ENCODE results near the gene RTN4. TPM values are rescaled to one million over a fixed set of nuclear protein-coding genes. Genes with fewer than 3 reads are reported as not detected.

The RTN4 gene
- total and polyA plus RNA-seq, 4 donors: 125 to 357 (median 237) TPM

DNA sequence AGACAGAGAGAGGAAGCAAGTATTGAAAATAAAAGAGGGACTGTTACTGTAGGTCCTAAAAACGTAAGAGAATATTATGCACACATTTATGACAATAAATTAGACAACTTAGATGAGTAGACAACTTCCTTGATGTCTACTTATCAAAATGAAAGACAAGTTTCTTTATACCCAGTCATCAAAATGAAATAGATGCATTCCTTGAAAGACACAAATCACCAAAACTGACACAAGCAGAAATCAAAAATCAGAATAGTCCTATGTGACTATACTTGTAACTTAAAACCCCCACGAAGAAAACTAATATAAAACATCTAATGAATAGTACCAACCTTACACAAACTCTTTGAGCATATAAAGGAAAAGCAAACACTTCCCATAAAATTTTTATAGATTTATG is 14.5 kb downstream of the RTN4 start:
- no peak for ATAC-seq (ENCODE audit: low FRiP score)
- Histone ChIP-seq H3K27me3 (ENCODE audit: control insufficient read depth in 1 of 2, insufficient read depth in 2 of 2, low read length in 1 of 2) (no peaks in the 10 kb centered on the region), H3K36me3 (ENCODE audit: control insufficient read depth in 1 of 2, insufficient read depth in 2 of 2, low read length in 1 of 2) (no peaks in the 10 kb centered on the region)

DNA sequence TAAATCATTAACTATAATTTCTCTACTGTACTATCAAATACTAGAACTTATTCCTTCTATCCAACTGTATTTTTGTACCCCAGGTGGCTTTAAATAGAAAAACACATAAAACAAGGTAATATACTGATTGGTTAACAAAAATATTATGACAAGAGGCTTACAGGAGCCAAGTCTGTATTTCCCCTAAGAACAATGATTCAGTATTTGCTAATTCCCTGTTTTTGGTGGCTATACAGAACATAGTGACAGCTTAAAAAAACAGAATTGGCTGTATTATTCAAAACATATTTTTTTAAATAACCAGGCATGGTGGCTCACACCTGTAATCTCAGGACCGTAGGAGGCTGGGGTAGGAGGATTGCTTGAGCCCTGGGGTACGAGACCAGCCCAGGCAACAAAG is 16.3 kb downstream of the RTN4 start:
- no peaks in the 10 kb centered on the region for H3K36me3 ChIP-seq (ENCODE audit: control insufficient read depth in 1 of 2, insufficient read depth in 2 of 2, low read length in 1 of 2)
- DNase-seq: no peak
- no peak overlapping the region for H3K4me3 ChIP-seq (ENCODE audit: low read length in 2 of 2)
- no peak for ATAC-seq (ENCODE audit: low FRiP score)
- H3K4me1 ChIP-seq (ENCODE audit: control insufficient read depth in 1 of 2, insufficient read depth in 2 of 2, low read length in 2 of 2): peaks cover 0 to 8% of the 10 kb centered on the region in 2 donors
- H3K9me3 ChIP-seq (ENCODE audit: control insufficient read depth, low read length): no peaks in the 10 kb centered on the region
- no peak overlapping the region for H3K27ac ChIP-seq (ENCODE audit: low read depth in 1 of 2, low read length in 2 of 2)
- intact Hi-C loops (cut with DNase I): no loop called here
- WGBS, 2 donors: 81 to 89% methylated on average over 2 of the region's 2 CpGs
- H3K27me3 ChIP-seq (ENCODE audit: control insufficient read depth in 1 of 2, insufficient read depth in 2 of 2, low read length in 1 of 2): no peaks in the 10 kb centered on the region

More for the DNA sequence above, 14.5 kb downstream of the RTN4 start:
- Histone ChIP-seq H3K4me1 (ENCODE audit: control insufficient read depth in 1 of 2, insufficient read depth in 2 of 2, low read length in 2 of 2) (peaks cover 0 to 4% of the 10 kb centered on the region in 2 donors), H3K9me3 (ENCODE audit: control insufficient read depth, low read length) (no peaks in the 10 kb centered on the region), H3K27ac (ENCODE audit: low read depth in 1 of 2, low read length in 2 of 2) (no peak overlapping the region), H3K4me3 (ENCODE audit: low read length in 2 of 2) (no peak overlapping the region)
- intact Hi-C loops (cut with DNase I): no loop called here
- no peak for DNase-seq
- 66 to 93% methylated on average over 2 of the region's 2 CpGs for WGBS, 2 donors

DNA sequence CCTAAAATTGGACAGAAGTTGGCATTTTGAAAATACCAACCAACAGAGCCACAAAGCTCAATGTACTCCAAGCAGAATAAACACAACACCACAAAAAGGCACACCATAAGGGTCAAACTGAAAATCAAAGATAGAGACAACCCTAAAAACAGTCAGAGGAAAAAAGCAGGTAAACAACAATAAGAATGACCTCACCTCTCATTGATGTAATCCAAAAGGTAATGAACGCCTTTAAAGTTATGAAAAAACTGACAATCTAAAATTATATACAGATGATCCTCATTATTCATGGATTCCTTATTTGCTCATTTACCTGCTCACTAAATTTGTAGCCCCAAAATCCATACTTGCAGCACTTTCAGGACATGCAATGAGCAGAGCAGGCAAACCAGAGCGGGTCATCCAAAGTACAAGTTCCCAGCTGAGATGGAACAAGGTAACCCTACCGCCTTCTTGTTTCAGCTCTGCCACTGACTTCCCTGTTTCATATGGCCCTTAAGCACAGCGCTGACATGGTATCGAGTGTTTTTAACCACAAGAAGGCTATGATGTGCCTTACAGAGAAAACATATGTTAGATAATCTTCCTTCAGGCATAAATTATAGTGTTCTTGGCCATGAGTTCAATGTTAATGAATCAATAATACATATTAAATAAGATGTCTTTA is 17.0 kb downstream of the RTN4 start:
- no peak for ATAC-seq (ENCODE audit: low FRiP score)
- 86% methylated on average over 5 of the region's 5 CpGs for WGBS, 2 donors

DNA sequence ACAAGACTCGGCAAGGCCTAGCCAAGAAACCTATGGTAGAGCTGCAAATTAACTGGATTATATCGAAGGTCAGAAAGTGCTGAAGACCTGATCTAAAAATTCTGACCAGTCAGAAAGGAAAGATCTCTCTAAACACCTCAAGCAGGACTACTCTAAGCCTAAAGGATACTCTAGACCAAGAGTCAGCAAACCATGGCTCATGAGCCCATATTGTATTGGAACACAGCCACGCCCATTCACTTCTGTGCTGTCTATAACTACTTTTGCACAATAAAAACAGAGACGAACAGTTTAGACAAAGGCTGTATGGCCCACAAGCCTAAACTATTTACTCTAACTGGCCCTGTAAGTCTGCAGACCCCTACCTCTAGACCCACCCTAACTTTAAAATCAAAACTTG is 18.7 kb downstream of the RTN4 start:
- intact Hi-C loops (cut with DNase I): no loop called here
- WGBS, 2 donors: 82 to 83% methylated on average over 4 of the region's 4 CpGs
- no peaks in the 10 kb centered on the region for H3K9me3 ChIP-seq (ENCODE audit: control insufficient read depth, low read length)
- no peaks in the 10 kb centered on the region for H3K36me3 ChIP-seq (ENCODE audit: control insufficient read depth in 1 of 2, insufficient read depth in 2 of 2, low read length in 1 of 2)
- no peak for ATAC-seq (ENCODE audit: low FRiP score)
- no peak for DNase-seq
- H3K27me3 ChIP-seq (ENCODE audit: control insufficient read depth in 1 of 2, insufficient read depth in 2 of 2, low read length in 1 of 2): no peaks in the 10 kb centered on the region
- H3K4me3 ChIP-seq (ENCODE audit: low read length in 2 of 2): no peak overlapping the region
- H3K4me1 ChIP-seq (ENCODE audit: control insufficient read depth in 1 of 2, insufficient read depth in 2 of 2, low read length in 2 of 2): peaks cover 3 to 12% of the 10 kb centered on the region in 2 donors
- H3K27ac ChIP-seq (ENCODE audit: low read depth in 1 of 2, low read length in 2 of 2): no peak overlapping the region

More for the DNA sequence above, 17.0 kb downstream of the RTN4 start:
- Histone ChIP-seq H3K27me3 (ENCODE audit: control insufficient read depth in 1 of 2, insufficient read depth in 2 of 2, low read length in 1 of 2) (no peaks in the 10 kb centered on the region), H3K9me3 (ENCODE audit: control insufficient read depth, low read length) (no peaks in the 10 kb centered on the region), H3K27ac (ENCODE audit: low read depth in 1 of 2, low read length in 2 of 2) (no peak overlapping the region), H3K36me3 (ENCODE audit: control insufficient read depth in 1 of 2, insufficient read depth in 2 of 2, low read length in 1 of 2) (no peaks in the 10 kb centered on the region), H3K4me3 (ENCODE audit: low read length in 2 of 2) (no peak overlapping the region), H3K4me1 (ENCODE audit: control insufficient read depth in 1 of 2, insufficient read depth in 2 of 2, low read length in 2 of 2) (peaks cover 0 to 8% of the 10 kb centered on the region in 2 donors)
- intact Hi-C loops (cut with DNase I): no loop called here
- no peak for DNase-seq

DNA sequence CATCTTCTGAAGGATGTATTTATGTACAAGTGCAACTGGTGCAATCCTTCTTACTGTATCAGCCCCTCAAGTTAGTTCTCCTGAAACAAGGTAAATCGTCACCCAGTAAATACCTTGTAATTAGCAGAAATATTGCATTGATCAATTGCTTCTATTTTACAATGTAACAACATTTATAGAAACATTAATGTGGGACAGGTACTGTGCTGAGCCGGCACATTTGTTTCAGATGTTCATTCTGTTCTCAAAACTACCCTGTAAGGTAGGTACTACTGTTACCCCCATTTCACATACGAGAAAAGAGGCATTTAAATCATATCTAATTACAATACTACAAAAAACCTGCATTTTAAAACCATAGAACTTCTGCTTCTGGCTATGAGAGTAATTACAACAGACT is 19.5 kb downstream of the RTN4 start:
- Histone ChIP-seq H3K9me3 (ENCODE audit: control insufficient read depth, low read length) (no peaks in the 10 kb centered on the region), H3K27ac (ENCODE audit: low read depth in 1 of 2, low read length in 2 of 2) (no peak overlapping the region), H3K4me3 (ENCODE audit: low read length in 2 of 2) (no peak overlapping the region), H3K4me1 (ENCODE audit: control insufficient read depth in 1 of 2, insufficient read depth in 2 of 2, low read length in 2 of 2) (peaks cover 5 to 15% of the 10 kb centered on the region in 2 donors), H3K27me3 (ENCODE audit: control insufficient read depth in 1 of 2, insufficient read depth in 2 of 2, low read length in 1 of 2) (no peaks in the 10 kb centered on the region), H3K36me3 (ENCODE audit: control insufficient read depth in 1 of 2, insufficient read depth in 2 of 2, low read length in 1 of 2) (no peaks in the 10 kb centered on the region)
- WGBS, 2 donors: 75 to 80% methylated on average over 3 of the region's 3 CpGs
- ATAC-seq (ENCODE audit: low FRiP score) (no peak), DNase-seq (no peak)
- intact Hi-C loops (cut with DNase I): no loop called here

DNA sequence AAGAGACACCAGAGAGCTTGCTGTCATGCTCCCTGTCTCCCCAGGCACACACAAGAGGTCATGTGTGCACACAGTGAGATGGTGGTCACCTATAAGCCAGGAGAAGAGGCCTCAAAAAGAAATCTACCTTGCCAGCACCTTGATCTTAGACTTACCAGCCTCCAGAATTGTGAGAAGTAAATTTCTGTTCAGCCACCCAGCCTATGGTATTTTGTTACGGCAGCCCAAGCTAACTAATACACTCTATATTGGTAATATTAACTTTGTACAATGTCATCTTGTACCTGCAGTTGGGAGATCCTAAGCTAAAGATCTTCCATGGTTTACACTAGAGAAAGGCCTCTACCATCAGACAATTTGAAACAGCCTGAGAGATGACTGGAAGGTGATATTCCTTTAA is 21.2 kb downstream of the RTN4 start:
- Histone ChIP-seq H3K36me3 (ENCODE audit: control insufficient read depth in 1 of 2, insufficient read depth in 2 of 2, low read length in 1 of 2) (no peaks in the 10 kb centered on the region), H3K4me1 (ENCODE audit: control insufficient read depth in 1 of 2, insufficient read depth in 2 of 2, low read length in 2 of 2) (peaks cover 5 to 21% of the 10 kb centered on the region in 2 donors), H3K27me3 (ENCODE audit: control insufficient read depth in 1 of 2, insufficient read depth in 2 of 2, low read length in 1 of 2) (no peaks in the 10 kb centered on the region), H3K4me3 (ENCODE audit: low read length in 2 of 2) (no peak overlapping the region), H3K9me3 (ENCODE audit: control insufficient read depth, low read length) (no peaks in the 10 kb centered on the region), H3K27ac (ENCODE audit: low read depth in 1 of 2, low read length in 2 of 2) (no peak overlapping the region)
- 100% methylated on average over 1 of the region's 1 CpG for WGBS, 2 donors
- DNase-seq (no peak), ATAC-seq (ENCODE audit: low FRiP score) (no peak)
- intact Hi-C loops (cut with DNase I): no loop called here

DNA sequence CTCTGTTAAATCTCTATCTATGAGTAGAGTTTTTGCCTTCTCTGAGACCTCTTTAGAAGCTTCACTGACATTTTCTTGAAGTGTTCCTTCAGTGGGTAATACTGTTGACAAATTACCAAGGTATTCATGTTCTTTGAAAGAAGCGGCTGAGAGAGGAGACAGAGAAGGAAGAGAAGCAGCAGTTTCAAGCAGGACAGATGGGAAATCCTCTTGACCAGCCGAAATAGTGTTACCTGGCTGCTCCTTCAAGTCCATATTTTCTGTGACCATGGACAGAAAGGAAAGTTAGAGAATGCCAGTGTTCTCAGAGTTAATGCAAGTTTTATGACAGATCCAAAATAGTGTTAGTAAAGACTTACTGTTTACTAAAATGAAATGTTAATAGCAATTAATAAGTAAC is 23.0 kb downstream of the RTN4 start:
- Histone ChIP-seq H3K4me1 (ENCODE audit: control insufficient read depth in 1 of 2, insufficient read depth in 2 of 2, low read length in 2 of 2) (peaks cover 5 to 34% of the 10 kb centered on the region in 2 donors), H3K36me3 (ENCODE audit: control insufficient read depth in 1 of 2, insufficient read depth in 2 of 2, low read length in 1 of 2) (no peaks in the 10 kb centered on the region), H3K4me3 (ENCODE audit: low read length in 2 of 2) (no peak overlapping the region), H3K9me3 (ENCODE audit: control insufficient read depth, low read length) (no peaks in the 10 kb centered on the region), H3K27ac (ENCODE audit: low read depth in 1 of 2, low read length in 2 of 2) (no peak overlapping the region), H3K27me3 (ENCODE audit: control insufficient read depth in 1 of 2, insufficient read depth in 2 of 2, low read length in 1 of 2) (no peaks in the 10 kb centered on the region)
- intact Hi-C loops (cut with DNase I): no loop called here
- ATAC-seq (ENCODE audit: low FRiP score) (no peak), DNase-seq (no peak)
- 75 to 81% methylated on average over 2 of the region's 2 CpGs for WGBS, 2 donors

DNA sequence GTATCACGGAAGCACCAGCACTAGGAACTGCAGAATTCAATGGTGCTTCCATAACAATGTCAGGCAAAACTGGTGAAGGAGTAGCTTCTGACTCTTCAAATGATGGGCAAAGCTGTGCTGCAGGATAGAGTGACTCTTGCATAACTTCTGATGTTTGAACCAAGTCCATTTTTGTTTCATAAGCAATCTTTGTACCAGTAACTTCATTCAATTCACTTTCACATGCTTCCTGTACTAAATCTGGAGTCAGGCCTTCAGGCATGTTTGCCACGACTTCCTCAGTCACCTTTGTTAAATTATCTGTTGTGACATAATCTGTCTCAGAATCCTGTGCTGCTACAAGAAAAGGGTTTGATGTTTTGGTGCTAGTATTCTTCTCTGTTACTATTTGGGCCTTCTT is 24.0 kb downstream of the RTN4 start:
- Histone ChIP-seq H3K4me1 (ENCODE audit: control insufficient read depth in 1 of 2, insufficient read depth in 2 of 2, low read length in 2 of 2) (peaks cover 5 to 31% of the 10 kb centered on the region in 2 donors), H3K4me3 (ENCODE audit: low read length in 2 of 2) (no peak overlapping the region), H3K27ac (ENCODE audit: low read depth in 1 of 2, low read length in 2 of 2) (no peak overlapping the region), H3K36me3 (ENCODE audit: control insufficient read depth in 1 of 2, insufficient read depth in 2 of 2, low read length in 1 of 2) (no peaks in the 10 kb centered on the region), H3K27me3 (ENCODE audit: control insufficient read depth in 1 of 2, insufficient read depth in 2 of 2, low read length in 1 of 2) (no peaks in the 10 kb centered on the region), H3K9me3 (ENCODE audit: control insufficient read depth, low read length) (no peaks in the 10 kb centered on the region)
- ATAC-seq (ENCODE audit: low FRiP score) (peak; percentile 62), DNase-seq (no peak)
- WGBS, 2 donors: 46 to 47% methylated on average over 2 of the region's 2 CpGs
- intact Hi-C loops (cut with DNase I): no loop called here

DNA sequence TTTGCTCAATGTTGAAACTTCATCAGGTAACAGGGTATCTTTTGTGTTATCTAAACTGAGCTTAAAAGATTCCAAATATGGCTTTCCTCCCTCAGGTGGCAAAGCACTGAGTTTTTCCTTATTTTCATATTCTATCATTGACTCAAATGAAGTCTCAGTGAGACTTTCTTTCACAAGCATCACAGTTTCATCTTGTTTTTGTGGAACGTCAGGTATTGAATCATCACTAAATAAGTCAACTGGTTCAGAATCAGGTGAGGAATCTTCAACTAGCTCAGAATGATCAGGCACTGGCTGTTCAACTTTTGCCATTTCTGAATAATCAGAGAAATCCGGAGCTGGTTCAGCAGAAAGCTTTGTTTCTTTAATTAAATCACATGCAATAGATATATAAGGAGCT is 24.6 kb downstream of the RTN4 start:
- Histone ChIP-seq H3K36me3 (ENCODE audit: control insufficient read depth in 1 of 2, insufficient read depth in 2 of 2, low read length in 1 of 2) (no peaks in the 10 kb centered on the region), H3K4me1 (ENCODE audit: control insufficient read depth in 1 of 2, insufficient read depth in 2 of 2, low read length in 2 of 2) (peaks cover 5 to 31% of the 10 kb centered on the region in 2 donors), H3K27ac (ENCODE audit: low read depth in 1 of 2, low read length in 2 of 2) (no peak overlapping the region), H3K4me3 (ENCODE audit: low read length in 2 of 2) (no peak overlapping the region), H3K27me3 (ENCODE audit: control insufficient read depth in 1 of 2, insufficient read depth in 2 of 2, low read length in 1 of 2) (no peaks in the 10 kb centered on the region), H3K9me3 (ENCODE audit: control insufficient read depth, low read length) (no peaks in the 10 kb centered on the region)
- 78 to 79% methylated on average over 2 of the region's 2 CpGs for WGBS, 2 donors
- no peak for ATAC-seq (ENCODE audit: low FRiP score)
- no peak for DNase-seq
- intact Hi-C loops (cut with DNase I): no loop called here

Measured in aorta (tissue), 5 donors.